Skeletal muscle satellite cell (primary cell): ENCODE results near the gene DEK.
A peak's percentile ranks its signal among the peaks of the same experiment; 100 is the strongest.

ENCODE experiments used
- H3K27me3 ChIP-seq: 2 replicates; pipeline ENCODE4 v1.7.0; 2013; ENCODE audit warnings: low read length; ENCODE audit not compliant: control insufficient read depth, insufficient read depth
- H3K36me3 ChIP-seq: 2 replicates; pipeline ENCODE4 v1.7.0; 2013; ENCODE audit warnings: mild to moderate bottlenecking, control low read depth, low read length; ENCODE audit not compliant: insufficient read depth
- H3K4me1 ChIP-seq: 2 replicates; pipeline ENCODE4 v1.7.0; 2013; ENCODE audit warnings: low read length; ENCODE audit not compliant: control insufficient read depth, insufficient read depth
- H3K4me2 ChIP-seq: 2 replicates; pipeline ENCODE4 v1.7.0; 2013; ENCODE audit warnings: mild to moderate bottlenecking, low read length
- H3K4me3 ChIP-seq: 2 replicates; pipeline ENCODE4 v1.7.0; 2013; ENCODE audit warnings: low read length
- H3K9ac ChIP-seq: 2 replicates; pipeline ENCODE4 v1.7.0; 2013; ENCODE audit warnings: mild to moderate bottlenecking, low read depth, low read length, moderate library complexity
- H3K9me3 ChIP-seq: replicated peaks from 2 replicates; pipeline ENCODE4 v1.7.0; 2013; ENCODE audit warnings: mild to moderate bottlenecking, control low read depth, low read length

DEK gene

GRCh38 chr6:18280084-18280483, 15.8 kb upstream of the DEK start:
- Histone ChIP-seq H3K36me3 (no peaks in the 10 kb centered on the region), H3K9me3 (no peaks in the 10 kb centered on the region), H3K27me3 (peaks cover 42% of the 10 kb centered on the region), H3K4me2 (no peak overlapping the region), H3K4me3 (no peak overlapping the region), H3K4me1 (peaks cover 4% of the 10 kb centered on the region), H3K9ac (no peak overlapping the region)

DNA sequence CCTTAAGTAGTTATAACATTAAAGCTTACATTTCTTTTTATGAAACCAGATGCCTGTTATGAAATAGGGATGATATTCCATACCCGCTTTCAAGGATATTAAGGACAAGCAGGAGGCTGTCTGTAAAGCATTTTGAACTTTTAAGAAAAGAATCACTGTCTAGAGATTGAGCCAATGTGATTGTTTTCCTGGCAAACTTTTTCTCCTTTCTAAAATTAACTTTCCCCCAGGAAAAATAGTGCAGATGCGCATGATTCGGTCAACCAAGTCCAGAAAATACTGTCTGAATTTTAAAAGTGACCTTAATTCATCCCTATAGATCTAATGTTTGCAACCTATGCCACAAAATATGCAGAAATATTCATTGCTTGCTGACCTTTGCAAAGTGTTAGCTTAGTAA, 15.1 kb upstream of the DEK start:
- H3K4me1 ChIP-seq: peaks cover 4% of the 10 kb centered on the region
- H3K36me3 ChIP-seq: no peaks in the 10 kb centered on the region
- H3K9ac ChIP-seq: no peak overlapping the region
- no peak overlapping the region for H3K4me3 ChIP-seq
- H3K27me3 ChIP-seq: peaks cover 42% of the 10 kb centered on the region
- no peaks in the 10 kb centered on the region for H3K9me3 ChIP-seq
- no peak overlapping the region for H3K4me2 ChIP-seq

DNA sequence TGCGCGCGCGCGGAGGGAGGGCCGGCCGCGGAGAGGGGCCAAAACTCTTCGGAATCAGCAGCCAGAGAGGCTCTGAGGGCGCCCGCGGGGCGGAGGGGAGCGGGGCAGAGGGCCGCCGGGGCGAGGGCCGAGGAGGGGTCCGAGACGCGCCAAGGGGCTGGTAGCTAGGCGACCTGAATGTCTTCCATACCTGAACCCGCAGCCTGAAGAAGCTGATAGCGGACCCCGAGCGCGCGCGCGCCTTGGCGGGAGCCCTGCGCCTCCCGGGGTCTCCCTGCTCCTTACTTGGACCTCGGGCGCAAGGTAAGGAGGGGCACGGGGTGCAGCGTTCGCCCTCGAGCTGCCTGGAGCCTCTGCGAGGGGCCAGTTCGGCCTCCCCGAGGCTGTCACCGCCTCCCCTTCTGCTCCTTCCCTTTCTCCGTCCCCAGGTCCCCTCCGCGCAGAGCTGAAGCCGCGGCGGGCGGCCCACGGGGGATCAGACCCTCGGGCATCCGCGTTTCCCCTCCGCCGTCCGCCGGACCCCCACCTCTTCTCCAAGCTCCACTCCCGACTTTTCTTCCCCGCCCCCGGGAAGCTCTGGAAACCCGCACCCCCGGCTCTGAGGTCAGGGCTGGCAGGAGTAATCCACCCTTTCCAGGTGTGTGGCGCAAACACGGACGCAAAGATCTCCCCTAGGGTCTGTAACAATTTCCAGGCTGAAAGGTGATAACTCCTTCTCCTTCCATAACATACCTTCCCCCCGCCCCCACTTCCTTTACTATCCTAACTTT, 13.1 kb upstream of the DEK start:
- no peaks in the 10 kb centered on the region for H3K36me3 ChIP-seq
- peak overlapping the region; percentile 85 for H3K4me2 ChIP-seq
- no peak overlapping the region for H3K9ac ChIP-seq
- peaks cover 42% of the 10 kb centered on the region for H3K27me3 ChIP-seq
- H3K9me3 ChIP-seq: no peaks in the 10 kb centered on the region
- peak overlapping the region; percentile 71 for H3K4me3 ChIP-seq
- peaks cover 4% of the 10 kb centered on the region for H3K4me1 ChIP-seq

- peaks cover 4% of the 10 kb centered on the region for H3K4me1 ChIP-seq
- no peaks in the 10 kb centered on the region for H3K36me3 ChIP-seq
- no peaks in the 10 kb centered on the region for H3K9me3 ChIP-seq
- H3K27me3 ChIP-seq: peaks cover 42% of the 10 kb centered on the region
- H3K4me2 ChIP-seq: peak overlapping the region; percentile 85
- H3K9ac ChIP-seq: no peak overlapping the region
- H3K4me3 ChIP-seq: peak overlapping the region; percentile 71
These were observed 12.4 kb upstream of the DEK start for GRCh38 chr6:18276610-18277236.

DNA sequence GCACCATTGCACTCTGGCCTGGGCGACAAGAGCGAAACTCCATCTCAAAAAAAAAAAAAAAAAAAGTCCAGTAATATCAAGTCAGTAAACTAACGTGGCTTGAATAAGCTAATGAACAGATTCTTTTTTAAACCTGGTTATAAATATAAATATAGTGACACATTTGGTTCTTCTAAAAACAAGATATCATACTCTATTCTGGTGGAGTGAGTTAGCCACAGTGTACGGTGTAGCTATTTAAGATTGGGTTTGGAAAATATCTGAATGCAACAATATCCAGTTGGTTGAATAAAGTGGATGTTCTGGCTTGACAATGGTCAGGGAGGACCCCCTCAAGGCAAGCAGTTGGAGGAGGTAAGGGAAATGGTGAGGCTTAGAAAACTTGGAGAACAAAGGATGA, 5.9 kb upstream of the DEK start:
- Histone ChIP-seq H3K4me2 (no peak overlapping the region), H3K4me1 (peaks cover under 1% of the 10 kb centered on the region), H3K9me3 (no peaks in the 10 kb centered on the region), H3K27me3 (no peaks in the 10 kb centered on the region), H3K4me3 (no peak overlapping the region), H3K9ac (no peak overlapping the region), H3K36me3 (no peaks in the 10 kb centered on the region)

DNA sequence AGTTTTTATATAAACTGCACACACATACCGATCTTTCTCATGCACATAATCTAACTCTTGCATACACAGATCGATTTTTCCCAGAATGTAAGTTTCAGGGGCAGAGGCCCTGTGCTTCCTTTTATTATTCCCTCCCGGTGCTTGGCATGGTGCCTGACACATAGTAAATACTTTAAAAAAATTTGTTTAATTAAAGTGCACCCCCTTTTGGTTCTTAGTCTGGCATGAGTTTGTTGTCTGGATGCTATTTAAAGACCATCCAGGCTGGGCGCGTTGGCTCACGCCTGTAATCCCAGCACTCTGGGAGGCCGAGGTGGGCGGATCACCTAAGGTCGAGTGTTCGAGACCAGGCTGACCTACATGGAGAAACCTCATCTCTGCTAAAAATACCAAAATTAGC, 5.4 kb upstream of the DEK start:
- Histone ChIP-seq H3K4me3 (no peak overlapping the region), H3K9me3 (no peaks in the 10 kb centered on the region), H3K4me1 (peaks cover 6% of the 10 kb centered on the region), H3K27me3 (no peaks in the 10 kb centered on the region), H3K4me2 (no peak overlapping the region), H3K36me3 (no peaks in the 10 kb centered on the region), H3K9ac (no peak overlapping the region)

DNA sequence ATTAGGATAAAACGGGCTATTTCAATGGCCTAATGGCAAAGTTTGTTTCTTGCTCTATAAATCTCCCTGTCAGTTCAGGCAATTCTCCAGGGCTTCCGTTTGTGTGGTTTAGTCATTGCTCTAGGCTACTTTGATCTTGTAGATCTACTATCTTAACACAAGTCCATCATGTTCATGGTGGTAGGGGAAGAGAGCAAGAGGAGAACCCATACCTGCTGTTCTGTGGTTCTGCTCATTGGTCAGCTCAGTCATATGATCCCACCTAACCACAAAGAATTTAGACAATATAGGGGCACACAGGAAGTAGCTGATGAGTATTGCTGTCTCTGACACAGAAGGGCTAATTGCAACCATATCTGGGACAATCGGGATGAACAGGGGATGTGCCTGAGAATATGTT, 4.9 kb upstream of the DEK start:
- Histone ChIP-seq H3K4me3 (no peak overlapping the region), H3K4me2 (no peak overlapping the region), H3K9me3 (no peaks in the 10 kb centered on the region), H3K27me3 (no peaks in the 10 kb centered on the region), H3K9ac (no peak overlapping the region), H3K36me3 (no peaks in the 10 kb centered on the region), H3K4me1 (peaks cover 6% of the 10 kb centered on the region)

DNA sequence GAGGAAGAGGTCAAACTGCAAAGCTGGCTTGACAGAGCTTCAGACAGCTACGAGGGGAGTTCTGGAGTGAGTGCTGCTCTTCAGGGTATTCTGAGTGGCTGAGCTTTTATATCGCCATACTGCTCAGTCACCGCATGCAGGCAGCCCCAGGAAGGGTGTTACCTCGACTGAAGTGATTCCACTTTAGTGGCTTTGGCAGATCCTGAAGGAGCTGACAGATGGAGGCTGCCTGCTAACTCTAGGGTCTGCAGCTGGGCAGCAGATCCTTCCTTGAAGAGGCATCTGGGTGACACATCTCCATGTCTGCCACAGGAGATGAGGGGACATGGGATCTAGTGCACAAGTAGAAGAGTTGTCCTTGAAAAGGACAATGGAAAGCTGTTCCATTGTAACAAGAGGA, 3.7 kb upstream of the DEK start:
- H3K4me1 ChIP-seq: peaks cover 6% of the 10 kb centered on the region
- H3K27me3 ChIP-seq: no peaks in the 10 kb centered on the region
- H3K4me3 ChIP-seq: no peak overlapping the region
- no peak overlapping the region for H3K9ac ChIP-seq
- H3K4me2 ChIP-seq: no peak overlapping the region
- no peaks in the 10 kb centered on the region for H3K36me3 ChIP-seq
- no peaks in the 10 kb centered on the region for H3K9me3 ChIP-seq

DNA sequence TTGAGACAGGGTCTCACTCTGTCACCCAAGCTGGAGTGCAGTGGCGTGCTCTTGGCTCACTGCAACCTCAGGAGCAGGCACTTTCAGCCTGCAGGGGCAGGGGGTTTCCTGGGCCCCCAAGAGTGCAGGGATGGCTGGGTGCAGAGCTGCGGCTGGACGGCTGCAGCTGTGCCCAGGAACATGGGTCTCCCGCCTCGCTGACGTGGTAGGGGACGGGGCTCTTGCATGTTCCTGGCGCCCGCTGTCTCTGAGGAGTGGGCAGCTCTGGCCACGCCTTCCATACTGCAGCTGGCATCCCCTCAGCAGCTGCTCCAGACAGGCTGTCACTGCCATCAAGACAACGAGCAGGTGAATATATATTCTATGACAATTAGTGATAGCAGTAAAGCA, 2.2 kb upstream of the DEK start:
- Histone ChIP-seq H3K36me3 (peaks cover 4% of the 10 kb centered on the region), H3K9ac (no peak overlapping the region), H3K4me3 (no peak overlapping the region), H3K9me3 (no peaks in the 10 kb centered on the region), H3K4me1 (peaks cover 19% of the 10 kb centered on the region), H3K4me2 (no peak overlapping the region), H3K27me3 (no peaks in the 10 kb centered on the region)

DNA sequence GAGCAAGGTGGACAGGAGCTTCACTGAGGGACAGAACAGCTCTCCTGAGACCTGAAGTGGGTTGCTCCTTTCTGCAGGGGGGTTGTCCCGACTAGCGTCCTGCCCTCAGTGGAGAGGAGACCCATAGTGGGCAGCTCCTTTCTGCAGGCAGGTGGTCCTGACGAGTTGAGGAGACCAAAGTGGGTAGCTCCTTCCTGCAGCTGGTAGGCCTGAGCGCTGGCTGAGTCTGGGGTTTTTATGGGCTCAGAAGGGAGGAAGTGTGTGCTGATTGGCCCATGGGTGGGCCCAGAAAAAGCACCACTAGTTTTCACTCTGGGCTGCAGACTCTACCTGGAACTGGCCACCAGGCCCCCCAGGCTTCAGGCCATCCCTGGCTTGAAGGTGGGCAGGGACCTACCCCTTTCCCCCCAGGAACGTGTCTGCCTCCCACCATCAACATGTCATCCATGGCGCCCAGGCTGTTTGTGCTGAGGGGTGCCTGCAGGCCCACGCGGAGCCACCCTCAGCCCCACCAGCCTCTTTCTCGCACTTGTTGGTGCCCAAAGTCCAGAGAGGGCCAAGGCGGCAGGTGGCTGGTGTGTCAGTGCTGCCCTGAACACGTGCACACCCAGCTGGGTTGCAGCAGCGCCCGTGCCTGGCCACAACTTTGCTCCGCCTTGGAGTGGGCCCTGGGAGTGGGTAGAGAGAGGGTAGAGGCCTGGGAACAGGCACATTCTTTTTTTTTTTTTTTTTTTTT, 1.6 kb upstream of the DEK start:
- H3K4me1 ChIP-seq: peaks cover 24% of the 10 kb centered on the region
- H3K9me3 ChIP-seq: no peaks in the 10 kb centered on the region
- no peak overlapping the region for H3K4me2 ChIP-seq
- no peak overlapping the region for H3K4me3 ChIP-seq
- no peaks in the 10 kb centered on the region for H3K27me3 ChIP-seq
- H3K9ac ChIP-seq: no peak overlapping the region
- H3K36me3 ChIP-seq: peaks cover 4% of the 10 kb centered on the region

- H3K4me1 ChIP-seq: peaks cover 34% of the 10 kb centered on the region
- H3K9me3 ChIP-seq: no peaks in the 10 kb centered on the region
- peak overlapping the region; percentile 87 for H3K4me3 ChIP-seq
- peaks cover 4% of the 10 kb centered on the region for H3K36me3 ChIP-seq
- H3K4me2 ChIP-seq: peak overlapping the region; percentile 95
- H3K9ac ChIP-seq: peak overlapping the region; percentile 89
- H3K27me3 ChIP-seq: no peaks in the 10 kb centered on the region
These were observed 620 bp upstream of the DEK start for GRCh38 chr6:18264923-18265377.
